ENCODE measurements around the gene COMMD1.
"Not testable (repeated sequence)": the region's sequence is repeated elsewhere in the genome, so short reads cannot be mapped to it uniquely, and the experiment has no call there.

COMMD1 gene

GRCh38 chr2:61998426-61998825 lies 93.0 kb downstream of the COMMD1 start:
- no peak overlapping the region for H3K4me3 ChIP-seq (replicated peaks in 1 of 2; ENCODE audit: low read depth in 2 of 2, low read length in 2 of 2)
- no peak for DNase-seq (ENCODE audit: low read depth in 2 of 2)
- no peak for TF ChIP-seq CTCF (IDR thresholded peaks at IDR 0.05; ENCODE audit: low read depth, low read length)

- TF ChIP-seq CTCF (IDR thresholded peaks at IDR 0.05; ENCODE audit: low read depth, low read length) = no peak
- H3K4me3 ChIP-seq (replicated peaks in 1 of 2; ENCODE audit: low read depth in 2 of 2, low read length in 2 of 2) = no peak overlapping the region
- no peak for DNase-seq (ENCODE audit: low read depth in 2 of 2)
Observed at GRCh38 chr2:62000538-62000937, 95.1 kb downstream of the COMMD1 start.

GRCh38 chr2:62001431-62001830 lies 96.0 kb downstream of the COMMD1 start:
- no peak overlapping the region for H3K4me3 ChIP-seq (replicated peaks in 1 of 2; ENCODE audit: low read depth in 2 of 2, low read length in 2 of 2)
- DNase-seq (ENCODE audit: low read depth in 2 of 2) = no peak
- no peak for TF ChIP-seq CTCF (IDR thresholded peaks at IDR 0.05; ENCODE audit: low read depth, low read length)

GRCh38 chr2:62004428-62004827 lies 99.0 kb downstream of the COMMD1 start:
- not testable (repeated sequence) for DNase-seq (ENCODE audit: low read depth in 2 of 2); H3K4me3 ChIP-seq (replicated peaks in 1 of 2; ENCODE audit: low read depth in 2 of 2, low read length in 2 of 2)

- DNase-seq (ENCODE audit: low read depth in 2 of 2) = no peak
- H3K4me3 ChIP-seq (replicated peaks in 1 of 2; ENCODE audit: low read depth in 2 of 2, low read length in 2 of 2) = no peak overlapping the region
- no peak for TF ChIP-seq CTCF (IDR thresholded peaks at IDR 0.05; ENCODE audit: low read depth, low read length)
Observed at GRCh38 chr2:62007555-62007954, 102.1 kb downstream of the COMMD1 start.

GRCh38 chr2:62010632-62011256 lies 105.3 kb downstream of the COMMD1 start:
- no peak for TF ChIP-seq CTCF (IDR thresholded peaks at IDR 0.05; ENCODE audit: low read depth, low read length)
- no peak for DNase-seq (ENCODE audit: low read depth in 2 of 2)
- H3K4me3 ChIP-seq (replicated peaks in 1 of 2; ENCODE audit: low read depth in 2 of 2, low read length in 2 of 2) = no peak overlapping the region

- TF ChIP-seq CTCF (IDR thresholded peaks at IDR 0.05; ENCODE audit: low read depth, low read length) = no peak
- no peak for DNase-seq (ENCODE audit: low read depth in 2 of 2)
- no peak overlapping the region for H3K4me3 ChIP-seq (replicated peaks in 1 of 2; ENCODE audit: low read depth in 2 of 2, low read length in 2 of 2)
Observed at GRCh38 chr2:62013641-62014040, 108.2 kb downstream of the COMMD1 start.
